GM12878 (cell line): ENCODE data around the gene JAKMIP1. TPM values are rescaled to one million over a fixed set of nuclear protein-coding genes. Genes with fewer than 3 reads are reported as not detected.

Source experiments
- ATAC-seq: fragments of 200-7000 bp; cut with Tn5 transposase; 3 replicates; pipeline ENCODE4 v1.9.1; 2020; ENCODE audit warnings: mild to moderate bottlenecking, moderate library complexity
- BruUV-seq: library from RNA; stranded (reverse); fragments of 400-500 nt; replicated peaks from 2 replicates; lab custom pipeline; 2021; lab: Mats Ljungman, UMichigan
- CTCF ChIA-PET: fragments of 300-600 bp; sonication (Branson Sonifier 250); formaldehyde crosslinking; extraction: SDS; loops from one replicate; lab custom pipeline; 2021; ENCODE audit warnings: inconsistent platforms; lab: Yijun Ruan, JAX
- POLR2A ChIA-PET: fragments of 350-600 bp; formaldehyde crosslinking; extraction: SDS; loops from one replicate; lab custom pipeline; 2021; ENCODE audit warnings: inconsistent platforms; lab: Charles Lee
- RAD21 ChIA-PET: fragments of 300-600 bp; sonication (Branson Sonifier 250); formaldehyde crosslinking; loops from one replicate; lab custom pipeline; 2023; ENCODE audit warnings: antibody characterized with exemption; ENCODE audit not compliant: unreplicated experiment; lab: Charles Lee
- SMC1A ChIA-PET: fragments of 300-600 bp; sonication (Branson Sonifier 250); formaldehyde crosslinking; loops from one replicate; lab custom pipeline; 2023; ENCODE audit not compliant: unreplicated experiment, uncharacterized antibody; lab: Charles Lee
- DNase-seq: peaks from one replicate; pipeline ENCODE4 v3.0.0-alpha.2; 2011; ENCODE audit warnings: low read depth, low spot score
- FAIRE-seq: peaks from 3 replicates; lab custom pipeline; 2011; peaks lifted over from hg19 to GRCh38; lab: Jason Lieb, UNC
- H2AFZ ChIP-seq: 2 replicates; pipeline ENCODE4 v1.6.0; 2011; ENCODE audit warnings: low read depth, low read length, control low read depth; ENCODE audit not compliant: control insufficient read depth
- H3K27ac ChIP-seq: 2 replicates; pipeline ENCODE4 v1.5.1; 2011; ENCODE audit warnings: control low read depth; ENCODE audit not compliant: control insufficient read depth, insufficient read depth
- H3K27me3 ChIP-seq, 2 experiments: replicated peaks in 1 of 2; 2 replicates each; pipeline versions ENCODE4 v1.6.0 to v1.6.1; 2011; ENCODE audit warnings: low read length in 1 of 2; ENCODE audit not compliant: control insufficient read depth in 2 of 2, insufficient read depth in 2 of 2
- H3K36me3 ChIP-seq, 2 experiments: 2 replicates each; pipeline ENCODE4 v1.5.1; 2011; ENCODE audit warnings: low read length in 1 of 2; ENCODE audit not compliant: control insufficient read depth in 2 of 2, insufficient read depth in 2 of 2
- H3K4me1 ChIP-seq: 2 replicates; pipeline ENCODE4 v1.6.1; 2011; ENCODE audit warnings: mild to moderate bottlenecking, low read length, moderate library complexity, mixed read lengths; ENCODE audit not compliant: control insufficient read depth, insufficient read depth
- H3K4me2 ChIP-seq: 2 replicates; pipeline ENCODE4 v1.6.0; 2011; ENCODE audit warnings: control low read depth; ENCODE audit not compliant: control insufficient read depth, insufficient read depth
- H3K4me3 ChIP-seq: fragments of 200-600 bp; sonication (generic); 2 replicates; pipeline ENCODE4 v1.5.1; 2016
- H3K79me2 ChIP-seq: 2 replicates; pipeline ENCODE4 v1.6.0; 2011; ENCODE audit warnings: low read length; ENCODE audit not compliant: control insufficient read depth, insufficient read depth
- H3K9ac ChIP-seq: 2 replicates; pipeline ENCODE4 v1.8.0; 2011; ENCODE audit warnings: low read length, control low read depth, mixed read lengths; ENCODE audit not compliant: control insufficient read depth, insufficient read depth
- H3K9me3 ChIP-seq: replicated peaks from 3 replicates; pipeline ENCODE4 v1.5.1; 2011; ENCODE audit warnings: mild to moderate bottlenecking, low read length; ENCODE audit not compliant: control insufficient read depth, insufficient read depth
- H4K20me1 ChIP-seq: 2 replicates; pipeline ENCODE4 v1.6.0; 2011; ENCODE audit not compliant: control insufficient read depth, insufficient read depth
- BACH1 ChIP-seq: fragments of 450-650 bp; IDR thresholded peaks from 2 replicates; pipeline ENCODE4 v1.6.1; 2017; ENCODE audit warnings: mild to moderate bottlenecking, borderline replicate concordance
- CBFB ChIP-seq: IDR thresholded peaks from 2 replicates; pipeline ENCODE4 v1.6.1; 2016; ENCODE audit warnings: antibody characterized with exemption, low read depth
- CREM ChIP-seq: IDR thresholded peaks from 2 replicates; pipeline ENCODE4 v1.6.1; 2014; ENCODE audit warnings: antibody characterized with exemption, low read depth
- E2F8 ChIP-seq: fragments of 450-650 bp; IDR thresholded peaks from 2 replicates; pipeline ENCODE4 v1.6.1; 2018; ENCODE audit warnings: mild to moderate bottlenecking, low read depth, moderate library complexity; ENCODE audit not compliant: partially characterized antibody
- EGR1 ChIP-seq, 2 experiments: IDR thresholded peaks; 1 replicate in 1 of 2; 2 replicates in 1 of 2; pipeline ENCODE4 v1.6.1; 2011 to 2012; ENCODE audit warnings: low read depth in 2 of 2, low read length in 2 of 2, borderline replicate concordance in 1 of 2, mild to moderate bottlenecking in 1 of 2, moderate library complexity in 1 of 2
- ETV6 ChIP-seq, 2 experiments: fragments of 450-650 bp in 1 of 2; IDR thresholded peaks in 1 of 2; conservative IDR thresholded peaks in 1 of 2; 2 replicates each; pipeline ENCODE4 v1.6.1; 2014; ENCODE audit warnings: antibody characterized with exemption in 1 of 2, borderline replicate concordance in 1 of 2, low read depth in 1 of 2, mild to moderate bottlenecking in 1 of 2, moderate library complexity in 1 of 2
- FOXM1 ChIP-seq: IDR thresholded peaks from 2 replicates; pipeline ENCODE4 v1.6.1; 2012; ENCODE audit warnings: low read depth, mild to moderate bottlenecking, inconsistent platforms, low read length, moderate library complexity
- KDM1A ChIP-seq: fragments of 200-600 bp; sonication (generic); IDR thresholded peaks from 2 replicates; pipeline ENCODE4 v1.6.1; 2016; ENCODE audit warnings: borderline replicate concordance
- MTA2 ChIP-seq: fragments of 450-650 bp; IDR thresholded peaks from 2 replicates; pipeline ENCODE4 v1.6.1; 2016; ENCODE audit warnings: low read depth, mild to moderate bottlenecking, moderate library complexity
- RELB ChIP-seq: fragments of 450-650 bp; IDR thresholded peaks from 2 replicates; pipeline ENCODE4 v1.6.1; 2017; ENCODE audit warnings: low read depth, mild to moderate bottlenecking, moderate library complexity
- SKIL ChIP-seq: fragments of 450-650 bp; IDR thresholded peaks from 2 replicates; pipeline ENCODE4 v1.6.1; 2017; ENCODE audit warnings: mild to moderate bottlenecking, low read depth, inconsistent platforms; ENCODE audit not compliant: poor library complexity, severe bottlenecking
- SUPT20H ChIP-seq: IDR thresholded peaks from 2 replicates; pipeline ENCODE4 v1.6.1; 2011; ENCODE audit warnings: low read depth, mild to moderate bottlenecking, low read length, moderate library complexity, borderline replicate concordance; ENCODE audit not compliant: control insufficient read depth
- YY1 ChIP-seq: IDR thresholded peaks from 2 replicates; pipeline ENCODE4 v1.6.1; 2011; ENCODE audit warnings: low read depth, mild to moderate bottlenecking, low read length
- ZBED1 ChIP-seq: IDR thresholded peaks from 2 replicates; pipeline ENCODE4 v1.6.1; 2016; ENCODE audit warnings: borderline replicate concordance
- ZBTB11 ChIP-seq: fragments of 450-650 bp; formaldehyde crosslinking; IDR thresholded peaks from 2 replicates; pipeline ENCODE4 v1.5.0; 2022; ENCODE audit warnings: mild to moderate bottlenecking, missing genetic modification characterization
- WGBS: methylation state at CpG from one replicate; pipeline ENCODE4 v1.1.6; 2016; ENCODE audit warnings: low lambda C conversion rate; ENCODE audit not compliant: insufficient replicate concordance, insufficient coverage; ENCODE audit errors: missing lambda C conversion rate; 5-methylcytosine and 5-hydroxymethylcytosine counted together
- in situ Hi-C: fragments of 300-500 bp; cut with MboI; formaldehyde crosslinking; loops from 9 replicates; pipeline ENCODE4 v1.14.3; 2018; ENCODE audit warnings: mixed read lengths
- intact Hi-C: fragments of 100-400 bp; cut with micrococcal nuclease; formaldehyde crosslinking; loops from one replicate; pipeline ENCODE4 v1.14.2; 2022; ENCODE audit not compliant: unreplicated experiment
- polyA plus RNA-seq, 11 experiments: library from polyadenylated mRNA; depleted of rRNA in 4 of 11; unstranded in 6 of 11; stranded (reverse) in 5 of 11; fragments of >200 nt; fragmentation: Nextera tagmentation in 4 of 11; fragmentation: Illumina TruSeq in 1 of 11; extraction: Ambion mirVana in 4 of 11; extraction: Trizol in 1 of 11; gene quantifications; 1 replicate in 1 of 11; 2 replicates in 10 of 11; pipeline versions ENCODE4 v1.2.1 to v1.2.3, GENCODE V29; 2011 to 2016; ENCODE audit warnings: inconsistent platforms in 2 of 11, missing spikeins in 2 of 11, low read depth in 1 of 11
- total RNA-seq, 4 experiments: library from RNA; depleted of rRNA in 3 of 4; stranded (reverse); fragments of >200 nt in 3 of 4; fragmentation: Illumina TruSeq in 1 of 4; extraction: Trizol in 1 of 4; gene quantifications; 2 replicates each; pipeline versions ENCODE4 v1.2.1 to v1.2.3, GENCODE V29; 2013 to 2021

JAKMIP1 gene
- total and polyA plus RNA-seq, 10 of the 15 experiments (the other 5 are each of a cell fraction or from before 2014, with no cell fraction given): 0.52 to 16.7 (median 12.3) TPM

- H3K4me1 ChIP-seq: peaks cover 10% of the 10 kb centered on the region
- CTCF ChIA-PET: no interaction called here
- intact Hi-C loops: no loop called here
- H4K20me1 ChIP-seq: no peaks in the 10 kb centered on the region
- H3K36me3 ChIP-seq: no peaks in the 10 kb centered on the region
- DNase-seq: no peak
- 0% methylated on average over 1 of the region's 1 CpG for WGBS
- H3K27me3 ChIP-seq: peaks cover 0 to 2% of the 10 kb centered on the region in 2 experiments; a peak in 2 of 4 replicates
- no peak for ATAC-seq
- no peak overlapping the region for H3K4me3 ChIP-seq
- SMC1A ChIA-PET: no interaction called here
- BruUV-seq: no TSS peak
- H2AFZ ChIP-seq: no peak overlapping the region
- H3K4me2 ChIP-seq: no peak overlapping the region
- no peak overlapping the region for H3K27ac ChIP-seq
- no peak for FAIRE-seq
- in situ Hi-C loops: no loop called here
- POLR2A ChIA-PET: no interaction called here
- H3K9ac ChIP-seq: no peak overlapping the region
- RAD21 ChIA-PET: no interaction called here
- H3K9me3 ChIP-seq: no peaks in the 10 kb centered on the region
- H3K79me2 ChIP-seq: no peaks in the 10 kb centered on the region
- TF ChIP-seq BACH1: no peak
- TF ChIP-seq ZBED1: no peak
- no peak for TF ChIP-seq CBFB
- TF ChIP-seq MTA2: no peak
- TF ChIP-seq SUPT20H: no peak
- TF ChIP-seq CREM: no peak
- no peak for TF ChIP-seq SKIL
- no peak for TF ChIP-seq ETV6 (conservative IDR thresholded peaks at IDR 0.05 in 1 of 2, IDR thresholded peaks at IDR 0.05 in 1 of 2; ENCODE audit: borderline replicate concordance in 1 of 2, low read depth in 1 of 2)
- no peak for TF ChIP-seq RELB
- no peak for TF ChIP-seq KDM1A
- no peak for TF ChIP-seq E2F8
- no peak for TF ChIP-seq FOXM1
- TF ChIP-seq YY1: no peak
- no peak for TF ChIP-seq ZBTB11 (CRISPR knock-in tag)
- no peak for TF ChIP-seq EGR1 (IDR thresholded peaks at IDR 0.05; ENCODE audit: borderline replicate concordance in 1 of 2, low read depth in 2 of 2, low read length in 2 of 2)
These were observed 208.9 kb downstream of the JAKMIP1 start for GRCh38 chr4:5991405-5991804.
